HG03378 (cell line): ENCODE results near the gene MAMLD1.

Experiments
- ATAC-seq: cut with Tn5 transposase; IDR thresholded peaks from one replicate; pipeline ENCODE4 v1.9.1; 2021; ENCODE audit warnings: mild to moderate bottlenecking, moderate library complexity; ENCODE audit not compliant: unreplicated experiment

Gene MAMLD1

DNA sequence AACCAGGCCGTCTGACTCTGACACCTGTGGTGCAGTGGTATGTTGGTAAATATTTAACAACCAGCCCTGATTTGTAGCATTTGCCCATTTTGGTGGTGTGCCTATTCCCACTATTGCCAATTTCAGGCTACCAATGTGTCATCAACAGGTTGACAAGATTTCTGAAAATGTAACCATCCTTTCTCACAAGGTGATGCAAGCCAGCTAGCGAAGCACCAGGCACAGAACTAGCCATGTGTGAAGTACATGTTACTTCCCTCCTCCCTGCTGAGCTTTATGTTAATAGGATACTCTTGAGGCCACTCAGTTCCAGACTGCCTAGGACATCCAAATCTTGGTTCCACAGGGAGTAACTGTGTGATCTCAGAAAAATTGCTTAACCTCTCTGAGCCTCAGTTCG is 7.2 kb upstream of the MAMLD1 start:
- ATAC-seq = no peak

GRCh38 chrX:150357790-150358189 is 5.3 kb upstream of the MAMLD1 start:
- ATAC-seq = no peak

GRCh38 chrX:150358651-150359050 is 4.5 kb upstream of the MAMLD1 start:
- no peak for ATAC-seq

DNA sequence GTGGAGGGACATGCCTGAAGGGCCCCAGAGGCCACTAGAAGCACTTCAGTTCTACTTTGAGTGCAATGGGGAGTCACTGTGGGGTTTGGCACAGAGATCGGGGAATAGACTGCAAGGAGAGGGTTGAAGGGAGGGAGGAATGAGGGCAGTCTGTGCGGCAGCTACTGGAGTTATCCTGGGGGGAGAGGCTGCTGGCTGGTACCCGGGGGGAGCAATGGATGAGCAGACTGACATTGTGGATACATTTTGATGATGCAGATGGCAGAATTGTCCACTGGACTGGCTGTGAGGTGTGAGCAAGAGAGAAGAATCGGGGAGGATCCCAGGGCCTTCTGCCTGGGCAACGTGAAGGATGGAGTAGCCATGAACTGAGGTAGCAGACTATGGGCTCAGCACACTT is 2.8 kb upstream of the MAMLD1 start:
- ATAC-seq = no peak

- ATAC-seq = no peak
These were observed 1.9 kb upstream of the MAMLD1 start for GRCh38 chrX:150361070-150361776.

GRCh38 chrX:150361777-150362351 is 1.3 kb upstream of the MAMLD1 start:
- ATAC-seq = no peak

- ATAC-seq = no peak
These were observed 637 bp downstream of the MAMLD1 start for GRCh38 chrX:150363561-150364346.

GRCh38 chrX:150364347-150365050 is 1.4 kb downstream of the MAMLD1 start:
- ATAC-seq = no peak

DNA sequence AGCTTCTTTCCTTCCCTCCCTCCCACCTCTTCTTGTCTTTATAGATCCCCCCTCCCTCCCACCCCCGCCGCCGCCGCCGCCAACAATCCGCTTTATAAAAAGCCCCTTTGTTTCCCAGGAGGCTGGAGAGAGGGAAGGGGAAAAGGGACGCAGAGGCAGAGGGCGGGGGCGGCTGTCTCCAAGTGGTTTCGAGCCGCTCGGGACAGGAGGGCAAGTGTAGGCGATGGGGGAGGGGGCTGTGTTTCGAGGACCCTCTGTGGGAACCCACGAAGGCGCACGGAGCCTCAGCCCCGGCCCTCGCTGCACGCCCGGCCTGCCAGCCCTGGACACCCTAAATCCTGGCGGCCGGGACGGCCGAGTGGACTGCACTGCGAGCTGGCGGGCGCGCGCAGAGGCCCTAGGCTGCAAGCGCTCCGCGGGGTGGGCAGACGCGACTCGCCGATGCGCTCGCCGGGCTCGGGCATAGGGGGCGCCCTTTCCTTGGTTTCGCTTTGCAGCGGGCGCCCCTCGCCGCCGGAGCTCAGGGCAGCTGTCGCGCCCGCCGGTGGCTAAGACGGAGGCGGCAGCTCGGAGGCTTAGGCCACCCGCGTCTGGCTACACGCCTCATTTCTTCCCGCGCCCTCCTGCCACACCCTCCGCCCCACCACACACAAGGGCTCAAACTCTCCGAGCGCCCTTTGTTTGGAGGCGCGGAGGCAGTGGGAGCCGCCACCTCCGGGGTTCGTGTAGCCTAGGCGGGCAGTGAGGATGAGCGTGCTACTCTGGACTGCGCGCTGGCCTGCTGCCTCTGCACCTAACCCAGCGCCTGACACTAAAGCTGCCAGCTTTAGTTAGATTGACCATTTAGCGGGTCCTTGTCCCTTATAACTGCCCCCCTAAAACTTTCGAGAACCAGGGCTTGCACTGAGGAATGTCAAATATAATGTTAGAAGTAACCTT is 2.2 kb downstream of the MAMLD1 start:
- ATAC-seq = no peak

GRCh38 chrX:150365990-150366911 is 3.1 kb downstream of the MAMLD1 start:
- no peak for ATAC-seq

GRCh38 chrX:150366951-150367545 is 3.9 kb downstream of the MAMLD1 start:
- no peak for ATAC-seq

DNA sequence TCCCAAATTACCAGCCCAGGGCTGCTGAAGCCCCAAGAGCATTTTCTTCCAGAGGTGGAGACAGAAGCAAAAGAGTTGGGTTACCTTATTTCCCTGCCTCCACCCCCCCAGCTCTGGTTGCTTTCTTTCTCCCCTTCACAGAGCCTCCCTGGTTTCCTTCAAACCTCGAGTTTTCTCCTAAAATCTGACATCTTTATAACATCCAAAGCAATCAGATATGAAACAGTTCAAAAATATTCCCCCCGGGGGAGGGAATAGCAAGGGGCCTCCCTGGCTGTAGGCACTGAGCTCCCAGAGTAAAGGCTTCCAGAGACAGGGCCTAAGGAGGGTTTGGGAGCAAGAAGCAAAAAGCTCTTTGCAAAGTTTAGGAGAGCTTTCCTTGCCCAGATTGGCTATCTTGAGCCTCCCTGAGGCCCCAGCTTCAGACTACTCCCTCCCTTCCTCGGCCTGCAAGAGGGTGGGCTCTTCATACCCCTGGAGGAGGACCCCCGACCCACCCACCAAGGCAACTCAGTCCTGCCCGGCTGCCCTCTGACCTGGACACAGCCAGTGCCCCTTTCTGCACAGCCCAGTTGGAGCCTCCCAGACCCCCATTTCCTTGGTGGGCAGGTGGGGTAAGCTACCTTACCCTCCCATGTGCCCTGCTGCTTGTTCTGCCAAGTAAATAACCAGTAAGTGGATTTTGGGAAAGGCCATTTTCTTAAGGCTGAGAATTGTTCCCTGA is 7.6 kb downstream of the MAMLD1 start:
- ATAC-seq = no peak

GRCh38 chrX:150371877-150372276 is 8.8 kb downstream of the MAMLD1 start:
- no peak for ATAC-seq

DNA sequence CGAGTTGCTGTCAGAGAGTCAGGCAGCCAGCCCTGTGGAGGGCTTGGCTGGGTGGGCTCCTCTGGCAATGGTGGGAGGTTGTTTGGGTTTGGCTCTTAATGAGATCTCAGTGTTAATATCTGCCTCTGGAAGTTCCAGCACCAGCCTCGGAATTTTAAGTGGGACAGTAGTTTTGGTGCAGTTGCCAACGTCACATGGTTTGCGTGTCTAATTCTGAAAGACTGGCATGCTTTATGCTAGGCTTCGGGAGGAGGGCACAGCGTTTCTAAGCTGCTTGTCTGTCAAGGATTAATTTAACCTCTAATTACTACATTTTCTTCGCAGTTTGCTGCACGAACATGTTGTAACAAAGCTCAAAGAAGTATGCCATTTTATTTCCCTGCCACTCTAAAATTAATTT is 9.2 kb downstream of the MAMLD1 start:
- no peak for ATAC-seq

DNA sequence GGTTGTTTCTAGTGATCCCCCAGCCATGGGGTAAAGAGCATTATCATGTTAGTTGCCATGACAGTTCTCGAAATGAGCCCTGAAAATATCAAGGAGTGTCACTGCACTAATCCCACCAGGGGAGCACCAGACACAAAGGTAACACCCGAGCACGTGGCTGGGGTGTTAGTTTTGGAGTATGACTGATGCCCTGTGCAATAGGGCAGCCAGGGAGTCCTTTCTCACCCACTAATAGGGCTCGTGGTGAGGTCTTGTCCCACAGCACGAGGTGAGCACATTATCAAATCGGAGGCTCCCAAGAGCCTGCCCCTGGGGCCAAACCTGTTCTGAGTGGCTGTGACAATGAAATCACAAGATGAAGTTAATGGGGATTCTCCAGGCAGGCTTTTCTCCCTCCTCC is 9.6 kb downstream of the MAMLD1 start:
- no peak for ATAC-seq

- ATAC-seq = no peak
These were observed 12.2 kb downstream of the MAMLD1 start for GRCh38 chrX:150375243-150375770.

GRCh38 chrX:150377005-150377404 is 13.9 kb downstream of the MAMLD1 start:
- ATAC-seq = no peak

DNA sequence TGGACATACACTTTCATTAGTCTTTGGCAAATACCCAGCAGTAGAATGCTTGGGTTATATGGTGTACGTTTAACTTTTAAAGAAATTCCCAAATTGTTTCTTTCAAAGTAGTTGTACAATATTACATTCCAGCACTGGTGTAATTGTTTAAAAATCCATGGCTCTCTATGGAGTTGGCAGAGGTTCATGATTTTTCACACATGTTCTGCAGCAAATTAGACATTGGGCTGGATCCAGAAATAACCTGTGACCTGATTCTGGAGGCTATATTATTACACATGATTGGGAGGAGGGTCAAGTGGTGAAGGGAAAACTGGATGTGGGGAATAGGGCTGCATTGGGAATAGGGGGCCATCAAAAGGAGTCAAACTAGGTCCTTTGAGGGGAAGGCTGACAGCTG is 41.9 kb downstream of the MAMLD1 start:
- no peak for ATAC-seq
